IPS DF 19.7 (cell line): ENCODE data around the gene FAM72D.
"Not testable (repeated sequence)": the region's sequence is repeated elsewhere in the genome, so short reads cannot be mapped to it uniquely, and the experiment has no call there.

Source experiments
- DNase-seq: peaks from one replicate; pipeline ENCODE4 v3.0.0-alpha.2; 2013; ENCODE audit warnings: low read depth, low spot score

FAM72D gene

DNA sequence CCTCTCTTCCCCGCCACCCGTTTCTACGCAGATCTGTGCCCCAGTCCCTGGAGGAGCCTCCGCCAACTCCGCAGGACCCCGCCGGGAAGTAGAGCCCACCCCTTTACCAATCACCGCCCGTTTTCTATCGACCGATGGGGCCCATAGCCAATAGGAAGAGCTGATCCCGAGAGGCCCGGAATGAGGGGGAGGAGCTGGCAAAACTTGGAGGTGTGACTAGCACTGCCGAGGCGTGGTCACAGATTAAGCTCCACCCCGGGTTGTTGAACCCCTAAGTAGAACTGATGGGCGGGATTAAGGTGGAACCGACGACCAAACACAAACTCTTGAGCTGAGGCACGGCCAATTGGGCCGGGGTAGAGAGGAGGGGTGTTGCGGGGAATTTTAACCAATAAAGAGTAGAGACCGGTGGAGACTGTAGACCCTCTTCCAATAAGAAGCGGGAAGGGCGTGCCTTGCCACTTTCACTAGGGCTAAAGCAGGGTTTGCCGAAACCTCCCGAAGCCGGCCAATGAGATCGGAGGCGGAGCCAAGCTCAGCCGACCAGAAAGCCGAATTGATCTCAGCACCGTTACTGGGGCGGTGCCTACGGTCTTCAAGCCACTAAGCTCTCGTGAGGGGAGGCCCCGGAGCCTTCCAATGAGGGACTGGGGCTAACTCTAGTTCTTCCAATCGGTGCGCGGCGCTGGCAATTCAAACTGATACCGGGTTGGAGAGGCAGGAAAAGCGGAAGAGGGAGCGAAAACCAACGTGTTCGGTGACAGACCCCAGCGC is at the start of gene FAM72D, which contains the start of gene SRGAP2B:
FAM72D (plus strand) TSS at position 691 of the 774 bp plus-strand sequence. CDS start 874 bp downstream, outside the sequence.
SRGAP2B (minus strand) TSS at position 45 of the 774 bp plus-strand sequence. CDS start 2,427 bp downstream, outside the sequence.
- DNase-seq: not testable (repeated sequence)

DNA sequence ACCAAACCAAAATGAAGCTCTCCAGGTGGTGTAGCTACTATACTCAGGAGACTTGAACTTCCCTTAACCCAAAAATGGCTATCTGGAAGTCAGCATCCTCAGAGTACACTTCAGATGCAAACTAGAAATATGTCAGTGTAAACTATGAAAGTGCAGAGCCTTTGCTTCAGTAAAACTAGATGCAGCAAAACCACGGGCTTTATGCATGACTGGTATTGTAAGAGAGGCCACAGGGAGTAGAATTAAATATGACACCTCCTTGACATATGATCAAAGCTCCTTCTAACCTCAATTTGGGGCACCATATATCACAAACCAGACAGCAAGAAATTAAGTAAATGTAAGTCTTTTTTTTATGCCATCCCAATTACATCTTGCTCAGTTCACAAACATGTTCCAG is 48.2 kb upstream of the FAM72D start:
- DNase-seq: not testable (repeated sequence)

DNA sequence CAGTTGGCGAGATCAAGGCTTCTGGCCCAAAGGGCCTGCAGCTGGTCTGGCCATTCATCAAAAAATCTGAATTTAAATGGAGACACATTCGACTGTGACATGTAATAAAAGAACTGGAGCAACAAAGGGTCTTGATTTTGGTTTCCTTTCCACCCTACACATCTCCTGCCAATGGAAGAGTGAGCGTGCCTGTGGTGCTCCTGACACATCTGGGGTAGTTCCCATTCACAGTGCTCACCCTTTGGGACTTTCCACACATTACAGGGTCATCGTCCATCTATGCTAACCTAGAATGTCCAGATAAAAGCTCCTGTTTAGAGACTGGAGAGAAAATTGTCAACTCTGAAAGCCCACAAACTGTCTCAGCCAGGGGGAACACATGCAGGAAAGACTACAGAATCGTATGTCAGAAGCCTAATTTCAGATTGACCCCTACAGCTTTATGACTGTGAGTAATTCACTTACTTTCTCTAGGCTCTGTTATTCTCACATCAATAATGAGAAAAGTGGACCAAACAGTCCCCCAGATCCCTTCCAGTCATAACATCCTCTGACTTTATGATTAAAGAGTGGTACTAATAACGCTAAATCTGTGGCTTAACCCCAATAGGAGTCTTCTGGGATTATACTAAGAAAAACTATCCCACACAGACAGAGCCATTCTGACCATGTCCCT is 47.5 kb upstream of the FAM72D start:
- DNase-seq: not testable (repeated sequence)

DNA sequence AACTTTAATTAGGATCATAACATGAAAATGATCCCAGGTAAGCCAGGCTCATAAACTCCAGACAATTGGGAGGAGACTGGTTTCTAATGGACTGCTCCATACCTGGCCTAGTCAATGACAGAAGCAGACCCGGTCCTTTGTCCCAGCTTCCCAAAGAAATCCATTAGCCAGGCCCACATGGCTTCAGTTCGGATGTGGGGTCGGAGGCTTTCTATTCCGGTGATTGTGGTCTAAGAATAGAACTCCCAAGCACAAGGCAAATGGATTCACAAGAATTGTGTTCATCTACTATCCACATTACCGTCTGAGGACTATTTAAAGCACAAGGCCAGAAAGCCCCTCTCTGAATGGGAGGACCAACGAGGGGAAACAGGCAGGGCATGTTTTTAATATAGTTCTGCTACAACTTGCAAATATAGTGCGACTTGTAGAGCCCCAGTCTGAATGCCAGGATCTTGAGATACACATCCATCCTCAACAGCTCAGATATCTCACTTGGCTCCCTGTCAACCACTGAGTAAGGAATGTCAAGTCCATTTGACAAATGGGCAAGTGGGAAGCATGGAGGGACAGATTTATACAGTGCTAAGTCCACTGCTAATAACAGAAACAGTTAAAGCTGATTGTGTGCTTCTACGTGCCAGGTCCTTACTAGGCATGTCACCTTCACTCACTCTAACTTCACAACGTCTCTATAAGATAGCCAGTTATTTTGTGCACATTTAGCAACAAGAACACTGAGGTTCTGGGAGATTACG is 43.6 kb upstream of the FAM72D start:
- DNase-seq: not testable (repeated sequence)

DNA sequence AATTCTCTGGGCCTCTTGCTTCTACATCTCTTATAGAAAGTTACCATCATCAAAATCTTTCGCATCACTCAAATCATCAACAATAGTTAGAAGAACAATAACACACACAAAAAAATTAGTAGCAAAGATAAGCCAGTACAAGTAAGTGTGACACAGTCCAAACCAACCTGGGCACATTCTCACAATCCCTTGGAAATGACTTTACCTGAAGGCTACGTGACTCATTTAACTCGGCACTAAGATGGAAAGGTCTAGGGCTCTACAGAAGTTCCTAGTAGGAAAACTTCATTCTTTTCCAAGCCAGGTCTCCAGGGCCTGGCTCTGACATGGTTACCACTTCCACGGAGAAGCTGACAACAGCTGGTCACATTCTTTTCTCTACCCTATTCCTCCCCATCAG is 42.3 kb upstream of the FAM72D start:
- not testable (repeated sequence) for DNase-seq

DNA sequence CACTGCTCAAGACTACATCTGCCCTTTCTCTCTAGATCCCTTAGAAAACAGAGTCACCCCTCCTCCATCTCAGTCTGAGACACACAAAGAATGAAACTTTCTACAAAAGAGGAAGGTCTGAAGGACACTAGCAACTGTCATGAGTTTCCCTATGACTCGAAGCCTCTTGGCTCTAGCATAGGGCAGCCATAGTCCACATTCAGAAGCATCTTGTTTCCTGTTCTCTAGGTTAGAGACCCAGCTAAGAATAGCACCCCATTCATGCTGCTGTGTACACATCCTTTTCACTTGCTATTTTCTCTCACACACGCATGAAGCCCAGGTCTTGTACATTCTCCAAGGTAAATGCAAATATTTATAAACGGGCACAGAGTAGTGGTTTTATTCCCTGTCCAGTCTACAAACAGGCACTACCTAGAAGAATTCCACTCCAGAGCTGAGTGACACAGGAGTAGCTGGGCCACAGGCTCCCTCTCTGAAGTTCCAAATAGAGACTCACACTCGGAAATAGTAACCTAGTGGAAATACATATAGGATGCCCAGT is 40.5 kb upstream of the FAM72D start:
- not testable (repeated sequence) for DNase-seq

DNA sequence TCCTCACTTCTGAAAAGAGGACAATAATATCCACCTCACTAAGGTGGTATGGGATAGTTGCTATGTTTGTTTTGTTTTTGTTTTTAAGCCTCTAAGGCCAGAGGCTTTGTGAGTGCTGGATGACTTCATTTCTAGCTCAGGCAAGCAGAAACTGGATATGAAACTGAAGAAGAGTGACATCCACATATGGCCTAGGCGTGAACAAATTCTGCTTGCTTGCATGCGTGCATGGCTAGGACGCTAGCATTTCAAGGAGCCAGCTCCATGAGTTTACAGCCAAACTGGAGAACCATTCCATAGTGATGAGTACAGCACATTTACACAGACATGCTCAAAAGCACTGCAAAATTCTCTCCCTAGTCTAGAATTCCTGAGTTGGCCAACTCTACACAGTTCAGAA is 37.6 kb upstream of the FAM72D start:
- DNase-seq: not testable (repeated sequence)

DNA sequence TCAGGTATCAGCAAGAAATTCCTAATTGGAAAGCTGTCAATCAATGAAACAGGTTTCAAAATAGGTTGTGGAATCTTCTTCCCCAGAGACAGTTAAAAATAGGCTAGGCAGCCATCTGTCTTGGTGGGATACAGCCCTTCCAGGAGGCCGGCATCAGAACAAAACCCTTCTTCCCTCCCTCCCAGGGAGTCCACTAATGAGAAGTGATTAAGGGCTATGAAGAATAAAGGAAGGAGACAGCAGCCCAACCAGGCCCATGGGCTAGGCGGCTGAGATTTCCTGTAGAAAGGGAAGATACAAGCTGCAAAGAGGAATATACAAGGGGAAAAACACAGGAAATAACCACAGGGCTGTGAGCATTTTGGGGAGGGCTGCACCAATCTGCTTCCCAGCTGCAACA is 32.5 kb upstream of the FAM72D start:
- not testable (repeated sequence) for DNase-seq

DNA sequence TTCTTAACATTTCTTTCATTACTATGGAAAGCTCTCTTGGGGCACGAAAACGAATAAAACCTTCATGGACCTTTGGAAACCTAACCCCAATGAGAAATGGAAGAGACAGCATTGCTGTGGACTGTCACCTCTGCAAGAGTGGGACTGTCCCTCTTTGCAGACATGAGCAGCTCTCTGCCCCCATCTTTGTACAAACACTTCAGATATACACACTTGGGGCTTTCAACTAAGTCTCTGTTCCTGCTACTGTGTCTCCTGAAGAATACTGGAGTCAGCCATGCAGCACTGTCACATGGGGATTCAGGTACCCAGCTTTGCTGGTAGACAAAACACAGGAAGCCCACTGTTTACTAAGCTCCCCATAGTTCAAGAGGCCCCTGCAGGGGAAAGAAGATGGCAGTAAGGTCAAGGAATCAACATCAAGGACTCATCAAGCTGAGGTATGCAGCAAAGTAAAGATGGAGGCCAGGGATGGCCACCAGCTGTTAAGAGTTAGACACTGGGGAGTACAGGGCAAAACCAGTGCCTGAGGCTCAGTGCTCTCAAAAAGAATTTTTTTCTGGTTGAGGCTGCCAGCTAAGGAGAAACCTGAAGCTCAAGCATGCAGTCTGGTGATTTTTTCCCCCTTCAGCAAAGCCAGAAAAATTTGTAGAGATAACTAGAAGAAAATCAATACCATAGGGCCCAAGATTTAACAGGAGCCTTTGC is 31.7 kb upstream of the FAM72D start:
- not testable (repeated sequence) for DNase-seq

DNA sequence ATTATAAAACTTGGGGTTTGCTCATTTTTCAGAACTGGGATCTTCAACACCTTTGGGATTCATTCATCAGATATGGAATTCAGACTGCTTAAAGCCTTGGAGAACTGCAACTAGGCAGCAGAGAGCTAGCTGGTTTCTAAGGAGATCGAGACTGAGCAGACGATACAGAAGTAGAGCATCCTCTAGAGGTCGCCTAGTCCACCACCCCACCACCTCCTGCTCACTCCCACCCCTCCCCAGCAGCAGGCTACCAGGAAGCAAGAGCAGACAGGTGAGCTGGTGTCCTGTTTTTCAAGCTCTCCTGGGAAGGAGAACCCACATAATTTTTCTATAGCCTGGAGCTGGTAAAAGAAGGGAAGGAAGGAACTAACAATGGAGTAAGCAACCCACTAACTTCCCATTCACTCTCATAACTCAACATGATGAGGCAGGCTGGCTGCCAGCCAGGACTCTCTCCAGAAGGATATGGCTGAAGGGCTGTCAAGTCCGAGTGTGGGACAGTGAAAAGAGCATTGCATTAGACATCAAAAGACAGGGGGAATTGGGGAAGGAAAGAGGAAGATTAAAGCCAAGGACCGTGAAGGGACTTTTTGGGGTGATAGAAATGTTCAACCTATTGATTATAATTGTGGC is 30.5 kb upstream of the FAM72D start:
- DNase-seq: not testable (repeated sequence)

DNA sequence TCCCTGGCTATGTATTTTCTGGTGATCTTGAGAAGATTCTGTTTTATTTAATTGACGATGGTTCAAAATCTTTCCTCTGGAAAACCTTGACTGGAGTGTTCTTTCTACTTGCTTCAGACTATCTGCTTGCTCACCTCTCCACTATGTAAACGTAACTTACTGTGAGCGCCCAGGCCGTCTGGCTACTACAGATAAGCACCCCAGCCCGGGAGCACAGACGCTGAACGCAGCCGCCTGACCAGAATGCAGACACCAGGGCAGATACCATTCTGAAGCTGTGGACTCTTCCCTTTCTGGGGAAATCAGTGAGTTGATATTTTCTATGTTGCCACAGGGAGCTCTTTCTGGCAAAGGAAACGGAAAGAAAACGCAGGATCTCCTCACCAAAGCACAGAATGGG is 29.3 kb upstream of the FAM72D start:
- DNase-seq: not testable (repeated sequence)

DNA sequence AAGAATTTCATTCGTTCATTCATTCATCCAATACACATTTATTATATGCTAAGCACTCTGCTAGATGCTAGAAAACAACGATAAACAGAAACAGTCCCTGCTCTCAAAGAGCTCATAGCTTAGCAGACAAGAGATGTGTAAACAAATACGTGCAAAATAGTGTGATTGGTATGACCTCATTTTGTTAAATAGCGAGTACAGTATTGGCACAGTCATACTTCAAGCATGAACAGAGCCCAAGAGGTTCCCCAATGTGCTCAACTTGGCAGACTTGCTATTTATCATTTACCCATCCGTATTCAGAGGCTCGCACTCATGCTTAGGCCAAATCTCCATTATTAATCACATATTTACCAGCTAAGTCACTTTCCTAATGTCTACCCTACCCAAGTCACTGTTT is 24.2 kb upstream of the FAM72D start:
- DNase-seq: not testable (repeated sequence)

DNA sequence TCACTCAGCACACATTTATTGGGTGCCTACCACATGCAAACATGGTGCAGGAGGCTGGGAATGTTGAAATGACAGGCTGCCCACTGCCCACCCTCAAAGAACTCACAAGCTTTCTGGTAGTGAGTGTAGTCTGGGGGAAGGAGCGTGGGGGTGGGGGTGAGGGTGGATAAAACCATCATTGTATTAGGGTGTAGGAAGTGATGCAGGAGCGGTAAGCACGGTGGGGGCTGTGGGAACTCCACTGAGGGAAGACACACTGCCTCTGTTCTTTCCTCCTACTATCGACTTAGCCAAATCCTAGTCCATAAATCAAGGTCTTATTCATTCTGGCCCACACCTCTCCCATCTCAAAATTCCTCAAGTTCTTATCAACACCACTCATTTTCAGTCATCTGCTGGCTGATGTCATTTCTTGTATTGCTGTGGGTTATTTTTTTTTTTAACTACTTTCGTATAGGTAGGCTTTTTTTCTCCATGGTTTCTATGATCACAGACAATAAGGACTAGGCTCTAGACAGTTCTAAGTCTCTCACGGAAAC is 21.7 kb upstream of the FAM72D start:
- DNase-seq: not testable (repeated sequence)

DNA sequence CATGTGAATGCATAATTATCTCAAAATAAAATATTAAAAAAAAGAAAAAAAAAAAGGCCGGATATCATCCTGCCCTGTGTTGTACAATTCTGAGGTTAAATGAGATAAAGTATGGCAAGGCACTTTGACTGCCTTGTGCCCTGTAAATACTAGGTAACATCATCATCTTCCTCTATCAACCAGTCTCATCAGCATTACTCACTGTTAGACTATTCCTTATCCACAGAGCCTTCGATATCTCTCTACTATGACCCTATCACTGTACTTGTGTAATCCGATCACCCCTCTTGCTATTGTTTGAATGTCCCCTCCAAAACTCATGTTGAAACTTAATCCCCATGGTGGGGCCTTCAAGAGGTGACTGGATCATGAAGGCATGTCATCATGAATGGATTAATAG is 18.9 kb upstream of the FAM72D start:
- DNase-seq: not testable (repeated sequence)

DNA sequence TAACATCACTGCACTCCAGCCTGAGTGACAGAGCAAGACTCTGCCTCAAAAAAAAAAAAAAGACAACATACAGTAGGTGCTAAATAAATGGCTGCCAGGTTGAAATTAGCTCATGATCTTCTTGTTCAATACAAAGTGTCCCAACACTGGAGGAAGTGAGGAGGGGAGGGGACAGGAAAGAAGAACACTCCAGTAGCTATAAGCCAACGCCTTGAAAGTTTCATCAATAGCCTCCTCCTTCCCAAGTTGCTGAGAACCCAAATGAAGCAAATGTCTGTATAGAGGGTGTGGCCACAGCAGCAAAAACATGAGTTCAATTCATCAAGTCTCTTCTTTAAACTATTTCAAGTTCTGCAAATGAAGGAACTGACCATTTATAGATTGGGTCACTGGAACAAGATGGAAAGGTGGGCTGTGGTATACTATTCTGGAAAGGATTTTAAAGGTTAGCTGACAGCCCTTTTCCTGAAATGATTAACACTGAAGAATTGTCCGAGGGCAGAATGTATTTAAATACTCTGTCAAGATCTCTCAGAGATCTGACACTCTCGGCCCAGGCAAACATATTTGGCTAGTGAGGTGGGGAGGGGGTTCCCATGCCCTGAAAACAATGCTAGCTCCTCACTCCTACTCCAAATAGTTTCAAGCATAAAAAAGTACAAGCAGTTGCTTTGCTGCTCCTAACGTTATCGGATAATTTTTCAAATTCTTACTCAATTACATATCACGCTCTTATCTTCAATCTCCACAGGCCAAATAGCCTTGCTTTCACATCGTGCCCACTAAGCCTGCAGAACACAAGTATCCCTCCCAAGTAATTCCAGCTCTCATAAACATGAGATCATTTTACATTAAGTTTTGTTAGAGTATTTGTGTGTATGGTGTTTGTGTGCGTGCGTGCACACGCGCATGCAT is 17.6 kb upstream of the FAM72D start:
- DNase-seq: not testable (repeated sequence)

DNA sequence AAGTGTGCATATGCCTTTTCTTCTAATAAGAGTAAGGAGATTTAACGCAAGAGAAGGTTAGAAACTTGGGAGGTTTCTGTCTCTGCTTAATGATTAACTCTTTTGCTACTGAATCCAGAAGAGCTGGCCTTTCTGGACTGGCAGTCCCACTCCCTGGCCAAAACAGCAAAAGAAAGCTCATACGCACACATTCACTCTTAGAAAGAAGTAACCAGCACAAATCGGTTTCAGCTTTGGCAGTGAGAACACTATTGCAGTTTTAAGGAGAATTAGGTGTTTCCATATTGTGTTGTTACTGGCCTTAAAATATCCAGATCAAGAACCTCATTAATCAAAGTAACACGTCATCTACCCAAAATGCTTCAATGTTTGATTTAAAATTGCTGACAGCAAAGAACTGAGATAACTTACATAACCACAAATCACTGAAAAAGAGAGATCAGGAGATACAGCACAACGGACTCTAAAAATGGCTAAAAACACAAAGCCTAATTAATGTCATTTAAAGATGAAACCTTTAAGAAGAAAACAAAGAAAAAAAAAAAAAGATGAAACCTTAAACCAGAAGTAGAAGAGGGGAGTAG is 16.9 kb upstream of the FAM72D start:
- not testable (repeated sequence) for DNase-seq

DNA sequence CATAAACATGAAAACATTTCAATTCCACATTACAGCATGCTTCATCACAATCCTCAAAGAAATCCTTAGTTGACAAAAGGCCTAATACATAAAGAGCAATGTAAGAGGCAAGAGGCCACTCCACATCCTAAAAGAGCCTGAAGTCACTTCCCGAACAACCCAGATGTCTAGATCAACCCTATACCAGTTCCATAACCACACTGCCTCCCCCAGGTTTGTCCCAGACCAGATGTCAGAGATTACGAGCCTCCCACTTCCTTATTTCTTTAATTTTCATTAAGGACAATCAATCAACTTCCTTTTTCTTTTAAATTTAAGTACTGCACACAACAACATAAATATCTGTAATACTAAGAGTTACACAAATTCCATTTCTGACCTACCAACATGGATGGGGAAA is 16.0 kb upstream of the FAM72D start:
- not testable (repeated sequence) for DNase-seq

DNA sequence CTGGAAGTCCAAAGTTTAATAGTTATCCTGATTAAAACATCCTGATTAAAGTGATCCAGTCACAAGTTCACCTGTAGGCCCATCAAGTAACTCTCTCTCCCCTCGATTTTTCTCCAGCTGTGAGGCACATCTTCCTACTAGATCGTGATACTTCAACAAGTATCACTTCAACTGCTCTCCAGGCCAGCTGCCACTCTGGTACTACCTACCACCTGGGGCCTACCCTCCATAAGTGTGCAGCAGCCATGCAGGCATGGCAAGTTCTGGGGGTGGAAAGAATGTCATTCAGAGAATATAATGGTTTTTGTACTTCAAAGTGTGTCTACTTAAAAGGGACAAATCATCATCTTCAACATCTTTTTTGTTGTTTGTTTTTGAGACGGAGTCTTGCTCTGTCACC is 15.6 kb upstream of the FAM72D start:
- DNase-seq: not testable (repeated sequence)
